ENCODE results near the gene AMBRA1. TPM values are rescaled to one million over a fixed set of nuclear protein-coding genes. Genes with fewer than 3 reads are reported as not detected.

Gene AMBRA1
- total RNA-seq, 1 donor from 2014 or later = 36.9 TPM

DNA sequence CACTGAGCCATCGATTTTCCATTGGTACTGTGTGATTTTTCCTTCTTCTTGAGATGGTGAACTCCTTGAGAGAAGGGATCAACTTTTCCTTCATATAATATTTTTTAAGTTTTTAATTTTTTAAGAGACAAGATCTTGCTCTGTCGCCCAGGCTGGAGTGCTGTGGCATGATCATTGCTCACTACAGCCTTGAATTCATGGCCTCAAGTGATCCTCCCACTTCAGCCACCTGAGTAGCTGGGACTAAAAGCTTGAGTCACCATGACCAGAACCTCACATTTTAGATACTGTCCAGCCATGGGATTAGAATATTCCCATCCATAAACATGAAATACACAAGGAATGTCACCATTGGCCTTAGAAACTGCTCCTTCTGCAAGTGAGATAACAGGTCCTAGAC, 135.3 kb downstream of the AMBRA1 start:
- Mint-ChIP-seq H3K9me3 (ENCODE audit: unreplicated experiment) (no peaks in the 10 kb centered on the region), H3K4me3 (ENCODE audit: unreplicated experiment) (no peak overlapping the region), H3K27me3 (ENCODE audit: unreplicated experiment) (no peaks in the 10 kb centered on the region), H3K27ac (ENCODE audit: unreplicated experiment) (no peak overlapping the region), H3K36me3 (ENCODE audit: low read depth, unreplicated experiment) (peaks cover 3% of the 10 kb centered on the region), H3K4me1 (ENCODE audit: unreplicated experiment) (peaks cover 23% of the 10 kb centered on the region)
- TF ChIP-seq, protein P1, sequence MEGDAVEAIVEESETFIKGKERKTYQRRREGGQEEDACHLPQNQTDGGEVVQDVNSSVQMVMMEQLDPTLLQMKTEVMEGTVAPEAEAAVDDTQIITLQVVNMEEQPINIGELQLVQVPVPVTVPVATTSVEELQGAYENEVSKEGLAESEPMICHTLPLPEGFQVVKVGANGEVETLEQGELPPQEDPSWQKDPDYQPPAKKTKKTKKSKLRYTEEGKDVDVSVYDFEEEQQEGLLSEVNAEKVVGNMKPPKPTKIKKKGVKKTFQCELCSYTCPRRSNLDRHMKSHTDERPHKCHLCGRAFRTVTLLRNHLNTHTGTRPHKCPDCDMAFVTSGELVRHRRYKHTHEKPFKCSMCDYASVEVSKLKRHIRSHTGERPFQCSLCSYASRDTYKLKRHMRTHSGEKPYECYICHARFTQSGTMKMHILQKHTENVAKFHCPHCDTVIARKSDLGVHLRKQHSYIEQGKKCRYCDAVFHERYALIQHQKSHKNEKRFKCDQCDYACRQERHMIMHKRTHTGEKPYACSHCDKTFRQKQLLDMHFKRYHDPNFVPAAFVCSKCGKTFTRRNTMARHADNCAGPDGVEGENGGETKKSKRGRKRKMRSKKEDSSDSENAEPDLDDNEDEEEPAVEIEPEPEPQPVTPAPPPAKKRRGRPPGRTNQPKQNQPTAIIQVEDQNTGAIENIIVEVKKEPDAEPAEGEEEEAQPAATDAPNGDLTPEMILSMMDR (IDR thresholded peaks at IDR 0.05; ENCODE audit: unreplicated experiment) = no peak
- DNase-seq (ENCODE audit: low spot score) = no peak

DNA sequence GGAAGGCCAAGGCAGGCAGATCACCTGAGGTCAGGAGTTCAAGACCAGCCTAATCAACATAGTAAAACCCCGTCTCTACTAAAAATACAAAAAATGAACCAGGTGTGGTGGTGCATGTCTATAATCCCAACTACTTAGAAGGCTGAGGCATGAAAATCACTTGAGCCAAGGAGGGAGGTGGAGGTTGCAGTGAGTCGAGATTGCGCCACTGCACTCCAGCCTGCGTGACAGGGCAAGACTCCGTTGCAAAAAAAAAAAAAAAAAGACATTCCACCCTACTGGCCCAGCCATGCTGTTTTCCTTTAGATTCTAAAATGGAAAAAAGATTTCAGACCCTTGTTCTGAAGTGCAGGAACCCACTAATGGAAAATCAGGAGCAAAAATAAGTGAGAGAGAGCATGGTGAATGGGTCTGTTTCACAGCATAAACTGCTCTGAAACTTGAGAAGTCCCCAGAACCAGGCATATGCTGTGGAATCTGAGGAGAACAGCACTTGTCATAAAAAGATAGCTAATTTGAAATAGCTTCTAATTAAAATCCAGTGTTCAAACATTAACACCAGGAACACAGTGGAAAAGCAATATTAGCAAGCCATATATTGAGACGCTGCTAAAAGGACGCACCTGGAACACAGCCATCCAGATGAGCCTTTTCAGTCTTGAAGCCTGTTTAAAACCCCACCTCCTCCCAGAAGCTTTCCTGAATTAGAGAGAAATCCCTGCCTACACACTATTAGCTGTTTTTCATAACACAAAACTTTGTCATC, 136.0 kb downstream of the AMBRA1 start:
- no peak for DNase-seq (ENCODE audit: low spot score)
- no peak overlapping the region for H3K27ac Mint-ChIP-seq (ENCODE audit: unreplicated experiment)
- no peaks in the 10 kb centered on the region for H3K36me3 Mint-ChIP-seq (ENCODE audit: low read depth, unreplicated experiment)
- TF ChIP-seq, protein P1 (IDR thresholded peaks at IDR 0.05; ENCODE audit: unreplicated experiment) = no peak
- no peaks in the 10 kb centered on the region for H3K9me3 Mint-ChIP-seq (ENCODE audit: unreplicated experiment)
- no peak overlapping the region for H3K4me3 Mint-ChIP-seq (ENCODE audit: unreplicated experiment)
- no peaks in the 10 kb centered on the region for H3K27me3 Mint-ChIP-seq (ENCODE audit: unreplicated experiment)
- H3K4me1 Mint-ChIP-seq (ENCODE audit: unreplicated experiment) = peaks cover 17% of the 10 kb centered on the region

DNA sequence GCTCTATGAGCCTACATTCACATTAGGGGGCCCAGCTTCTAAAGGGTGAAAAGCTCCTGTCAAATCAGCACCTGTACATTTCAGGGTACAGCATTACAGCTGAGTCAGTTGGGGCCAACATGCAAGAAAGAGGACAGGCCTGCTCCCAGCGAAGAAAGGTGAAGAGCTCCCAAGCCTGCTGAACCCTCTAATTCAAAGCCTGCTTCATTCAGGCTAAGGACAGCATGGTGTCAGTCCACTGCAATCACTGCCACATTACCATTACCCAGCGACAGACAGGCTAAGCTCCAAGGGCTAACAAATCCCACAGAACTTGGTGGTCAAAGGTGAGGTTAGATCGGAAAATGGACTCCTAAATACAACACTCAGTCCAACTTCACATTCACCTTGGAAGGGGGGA, 136.8 kb downstream of the AMBRA1 start:
- no peak for DNase-seq (ENCODE audit: low spot score)
- Mint-ChIP-seq H3K27ac (ENCODE audit: unreplicated experiment) (no peak overlapping the region), H3K4me1 (ENCODE audit: unreplicated experiment) (peaks cover 11% of the 10 kb centered on the region), H3K9me3 (ENCODE audit: unreplicated experiment) (no peaks in the 10 kb centered on the region), H3K27me3 (ENCODE audit: unreplicated experiment) (peaks cover 3% of the 10 kb centered on the region), H3K36me3 (ENCODE audit: low read depth, unreplicated experiment) (no peaks in the 10 kb centered on the region), H3K4me3 (ENCODE audit: unreplicated experiment) (no peak overlapping the region)
- TF ChIP-seq, protein P1 (IDR thresholded peaks at IDR 0.05; ENCODE audit: unreplicated experiment) = no peak

- Mint-ChIP-seq H3K27ac (ENCODE audit: unreplicated experiment) (no peak overlapping the region), H3K9me3 (ENCODE audit: unreplicated experiment) (no peaks in the 10 kb centered on the region), H3K36me3 (ENCODE audit: low read depth, unreplicated experiment) (no peaks in the 10 kb centered on the region), H3K4me1 (ENCODE audit: unreplicated experiment) (peaks cover 6% of the 10 kb centered on the region), H3K4me3 (ENCODE audit: unreplicated experiment) (no peak overlapping the region), H3K27me3 (ENCODE audit: unreplicated experiment) (peaks cover 3% of the 10 kb centered on the region)
- no peak for DNase-seq (ENCODE audit: low spot score)
- TF ChIP-seq, protein P1 (IDR thresholded peaks at IDR 0.05; ENCODE audit: unreplicated experiment) = no peak
Measured at GRCh38 chr11:46456269-46457001, 137.4 kb downstream of the AMBRA1 start.

DNA sequence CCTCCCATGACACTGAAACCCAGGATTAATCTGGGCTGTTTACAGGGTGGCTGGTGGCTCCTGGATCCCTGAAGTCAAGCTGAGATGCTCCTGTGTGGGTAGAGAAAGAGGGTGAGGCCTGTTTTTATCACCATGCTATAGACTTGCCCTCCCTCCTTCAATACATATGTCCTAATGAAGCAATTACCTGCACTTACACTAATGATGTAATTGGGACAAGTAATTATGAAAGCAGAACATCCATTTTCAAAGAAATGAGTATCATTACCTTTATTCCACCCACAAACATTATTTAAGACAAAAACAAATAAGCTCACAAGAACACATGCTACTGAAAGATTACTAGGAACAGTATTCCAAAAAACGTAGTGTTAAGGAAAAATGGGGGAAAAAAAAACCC, 138.0 kb downstream of the AMBRA1 start:
- Mint-ChIP-seq H3K27me3 (ENCODE audit: unreplicated experiment) (peaks cover 3% of the 10 kb centered on the region), H3K9me3 (ENCODE audit: unreplicated experiment) (no peaks in the 10 kb centered on the region), H3K27ac (ENCODE audit: unreplicated experiment) (no peak overlapping the region), H3K4me1 (ENCODE audit: unreplicated experiment) (peaks cover 2% of the 10 kb centered on the region), H3K36me3 (ENCODE audit: low read depth, unreplicated experiment) (no peaks in the 10 kb centered on the region), H3K4me3 (ENCODE audit: unreplicated experiment) (no peak overlapping the region)
- DNase-seq (ENCODE audit: low spot score) = no peak
- TF ChIP-seq, protein P1 (IDR thresholded peaks at IDR 0.05; ENCODE audit: unreplicated experiment) = no peak
